ENCODE results near the gene PGAP2. TPM values are rescaled to one million over a fixed set of nuclear protein-coding genes. Genes with fewer than 3 reads are reported as not detected.

PGAP2 gene
- total RNA-seq, 1 donor from 2014 or later, result 27.8 TPM

DNA sequence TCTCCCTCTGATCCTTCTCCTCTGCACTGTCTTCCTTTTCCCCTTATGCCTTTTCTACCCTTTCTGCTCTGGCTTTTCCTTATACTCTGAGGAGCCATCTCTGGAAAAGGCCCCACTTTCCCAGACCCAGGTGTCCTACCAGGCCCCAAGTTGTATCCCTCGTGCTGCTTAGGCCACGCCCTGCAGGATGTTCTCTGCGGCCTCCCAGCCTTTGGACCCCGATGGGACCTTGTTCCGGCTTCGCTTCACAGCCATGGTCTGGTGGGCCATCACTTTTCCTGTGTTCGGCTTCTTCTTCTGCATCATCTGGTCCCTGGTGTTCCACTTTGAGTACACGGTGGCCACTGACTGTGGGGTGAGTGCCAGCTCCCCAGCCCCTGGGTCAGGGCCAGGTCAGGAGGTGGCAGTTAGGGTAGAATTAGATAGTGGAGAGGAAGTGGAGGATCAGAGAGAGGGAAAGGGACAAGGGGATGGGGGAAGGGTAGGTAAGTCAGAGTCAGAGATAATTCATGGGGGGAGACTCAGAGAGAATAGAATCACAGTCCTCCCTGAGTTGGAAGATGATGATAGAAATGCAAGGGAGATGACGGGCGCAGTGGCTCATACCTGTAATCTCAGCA lies 8.9 kb downstream of the PGAP2 start:
- no peak for TF ChIP-seq CTCF (IDR thresholded peaks at IDR 0.05; ENCODE audit: borderline replicate concordance)
- Histone ChIP-seq H3K4me1 (peaks cover 28% of the 10 kb centered on the region), H3K27me3 (ENCODE audit: low read depth) (no peaks in the 10 kb centered on the region), H3K27ac (replicated peaks) (no peak overlapping the region), H3K36me3 (no peaks in the 10 kb centered on the region), H3K9me3 (replicated peaks) (no peaks in the 10 kb centered on the region), H3K4me3 (no peak overlapping the region)
- DNase-seq, result peak; percentile 32
- intact Hi-C loops (cut with micrococcal nuclease), result no loop called here

- Histone ChIP-seq H3K36me3 (peaks cover 11% of the 10 kb centered on the region), H3K9me3 (replicated peaks) (no peaks in the 10 kb centered on the region), H3K27me3 (ENCODE audit: low read depth) (no peaks in the 10 kb centered on the region), H3K4me3 (no peak overlapping the region), H3K27ac (replicated peaks) (no peak overlapping the region), H3K4me1 (peaks cover 20% of the 10 kb centered on the region)
- no peak for DNase-seq
- intact Hi-C loops (cut with micrococcal nuclease), result no loop called here
- TF ChIP-seq CTCF (IDR thresholded peaks at IDR 0.05; ENCODE audit: borderline replicate concordance), result no peak
Measured at GRCh38 chr11:3820971-3821370, 12.6 kb downstream of the PGAP2 start.

GRCh38 chr11:3822312-3822711 lies 14.0 kb downstream of the PGAP2 start:
- no peak for DNase-seq
- no peaks in the 10 kb centered on the region for H3K27me3 ChIP-seq (ENCODE audit: low read depth)
- H3K9me3 ChIP-seq (replicated peaks), result no peaks in the 10 kb centered on the region
- no peak overlapping the region for H3K27ac ChIP-seq (replicated peaks)
- TF ChIP-seq CTCF (IDR thresholded peaks at IDR 0.05; ENCODE audit: borderline replicate concordance), result no peak
- intact Hi-C loops (cut with micrococcal nuclease), result no loop called here
- no peak overlapping the region for H3K4me3 ChIP-seq
- peaks cover 20% of the 10 kb centered on the region for H3K36me3 ChIP-seq
- H3K4me1 ChIP-seq, result peaks cover 6% of the 10 kb centered on the region

- no peak for DNase-seq
Measured at GRCh38 chr11:3823303-3823702, 14.9 kb downstream of the PGAP2 start.

DNA sequence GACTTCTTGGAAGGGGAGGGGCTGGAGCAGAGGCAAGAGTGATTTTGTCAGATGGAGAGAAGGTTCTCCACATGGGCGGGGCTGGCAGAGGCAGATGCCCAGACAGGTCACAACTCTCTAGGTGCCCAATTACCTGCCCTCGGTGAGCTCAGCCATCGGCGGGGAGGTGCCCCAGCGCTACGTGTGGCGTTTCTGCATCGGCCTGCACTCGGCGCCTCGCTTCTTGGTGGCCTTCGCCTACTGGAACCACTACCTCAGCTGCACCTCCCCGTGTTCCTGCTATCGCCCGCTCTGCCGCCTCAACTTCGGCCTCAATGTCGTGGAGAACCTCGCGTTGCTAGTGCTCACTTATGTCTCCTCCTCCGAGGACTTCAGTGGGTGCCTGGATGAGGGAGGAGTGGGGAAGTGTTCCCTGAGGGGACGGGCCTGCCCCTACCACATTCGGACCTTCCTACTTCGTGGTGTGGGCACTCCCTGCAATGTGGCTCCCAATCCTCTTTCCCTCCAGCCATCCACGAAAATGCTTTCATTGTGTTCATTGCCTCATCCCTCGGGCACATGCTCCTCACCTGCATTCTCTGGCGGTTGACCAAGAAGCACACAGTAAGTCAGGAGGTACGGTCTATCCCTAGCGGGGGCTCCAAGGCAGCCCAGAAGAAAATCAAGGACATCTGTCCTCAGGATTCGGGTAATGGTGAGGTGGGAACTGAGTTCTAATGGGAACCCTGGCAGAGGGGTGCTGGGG lies 15.6 kb downstream of the PGAP2 start:
- no peak for TF ChIP-seq CTCF (IDR thresholded peaks at IDR 0.05; ENCODE audit: borderline replicate concordance)
- no peaks in the 10 kb centered on the region for H3K9me3 ChIP-seq (replicated peaks)
- no peak overlapping the region for H3K4me3 ChIP-seq
- no peak overlapping the region for H3K27ac ChIP-seq (replicated peaks)
- peaks cover 27% of the 10 kb centered on the region for H3K36me3 ChIP-seq
- no peaks in the 10 kb centered on the region for H3K4me1 ChIP-seq
- intact Hi-C loops (cut with micrococcal nuclease), result no loop called here
- DNase-seq, result no peak
- H3K27me3 ChIP-seq (ENCODE audit: low read depth), result no peaks in the 10 kb centered on the region

More at GRCh38 chr11:3823303-3823702, 14.9 kb downstream of the PGAP2 start:
- no peak for TF ChIP-seq CTCF (IDR thresholded peaks at IDR 0.05; ENCODE audit: borderline replicate concordance)
- intact Hi-C loops (cut with micrococcal nuclease), result no loop called here
- Histone ChIP-seq H3K9me3 (replicated peaks) (no peaks in the 10 kb centered on the region), H3K27ac (replicated peaks) (no peak overlapping the region), H3K4me1 (no peaks in the 10 kb centered on the region), H3K36me3 (peaks cover 27% of the 10 kb centered on the region), H3K4me3 (no peak overlapping the region), H3K27me3 (ENCODE audit: low read depth) (no peaks in the 10 kb centered on the region)
